Endothelial cell of umbilical vein (primary cell): Measurements from ENCODE around the gene FAM50B. TPM values are rescaled to one million over a fixed set of nuclear protein-coding genes. Genes with fewer than 3 reads are reported as not detected.

ENCODE experiments used
- BruUV-seq: library from RNA; stranded (reverse); fragments of 400-500 nt; replicated peaks from 2 replicates; lab custom pipeline; 2021; lab: Mats Ljungman, UMichigan
- CTCF ChIA-PET: fragments of 300-600, 350-600 bp; sonication (Branson Sonifier 250); formaldehyde crosslinking; loops from one replicate; lab custom pipeline; 2021; ENCODE audit warnings: antibody characterized with exemption, inconsistent platforms; lab: Charles Lee
- POLR2A ChIA-PET: fragments of 300-600, 350-600 bp; sonication (Branson Sonifier 250); formaldehyde crosslinking; loops from one replicate; lab custom pipeline; 2021; ENCODE audit warnings: antibody characterized with exemption, inconsistent platforms; lab: Charles Lee
- DNase-seq: peaks from one replicate; pipeline ENCODE4 v3.0.0-alpha.2; 2011; ENCODE audit warnings: low read depth, low spot score
- FAIRE-seq: peaks from 2 replicates; lab custom pipeline; 2011; peaks lifted over from hg19 to GRCh38; lab: Jason Lieb, UNC
- H2AFZ ChIP-seq: 2 replicates; pipeline ENCODE4 v1.6.0; 2012; ENCODE audit warnings: low read depth, low read length, control low read depth, inconsistent platforms
- H3K27ac ChIP-seq: 2 replicates; pipeline ENCODE4 v1.5.1; 2011; ENCODE audit warnings: low read depth, mild to moderate bottlenecking, control low read depth, low read length, moderate library complexity; ENCODE audit not compliant: insufficient read depth
- H3K27me3 ChIP-seq, 2 experiments: 2 replicates each; pipeline versions ENCODE4 v1.6.0 to v1.6.1; 2011; ENCODE audit warnings: low read length in 2 of 2, mixed read lengths in 1 of 2; ENCODE audit not compliant: control insufficient read depth in 2 of 2, insufficient read depth in 2 of 2
- H3K36me3 ChIP-seq, 2 experiments: 2 replicates in 1 of 2; 3 replicates in 1 of 2; pipeline ENCODE4 v1.5.1; 2011; ENCODE audit warnings: low read length in 2 of 2, mild to moderate bottlenecking in 1 of 2, moderate library complexity in 1 of 2; ENCODE audit not compliant: control insufficient read depth in 2 of 2, insufficient read depth in 2 of 2; ENCODE audit errors: extremely low read depth in 1 of 2
- H3K4me1 ChIP-seq: 3 replicates; pipeline ENCODE4 v1.5.1; 2011; ENCODE audit warnings: mild to moderate bottlenecking, low read length; ENCODE audit not compliant: control insufficient read depth, insufficient read depth; ENCODE audit errors: extremely low read depth
- H3K4me2 ChIP-seq: 2 replicates; pipeline ENCODE4 v1.6.1; 2011; ENCODE audit warnings: low read length, control low read depth, mixed read lengths; ENCODE audit not compliant: insufficient read depth
- H3K4me3 ChIP-seq, 3 experiments: fragments of 200-600 bp in 1 of 3; sonication (generic), shearing (Covaris generic) in 1 of 3; replicated peaks in 1 of 3; 2 replicates each; pipeline ENCODE4 v1.5.1; 2011 to 2016; ENCODE audit warnings: control low read depth in 3 of 3, low read length in 3 of 3, mild to moderate bottlenecking in 2 of 3, inconsistent platforms in 1 of 3, low read depth in 1 of 3, moderate library complexity in 1 of 3; ENCODE audit not compliant: insufficient read depth in 1 of 3
- H3K79me2 ChIP-seq: 2 replicates; pipeline ENCODE4 v1.6.0; 2012; ENCODE audit warnings: low read length, inconsistent platforms; ENCODE audit not compliant: control insufficient read depth, insufficient read depth
- H3K9ac ChIP-seq: replicated peaks from 2 replicates; pipeline ENCODE3; 2011; ENCODE audit warnings: low read length, control low read depth; ENCODE audit not compliant: insufficient read depth; ENCODE audit errors: extremely low read depth
- H3K9me1 ChIP-seq: replicated peaks from 3 replicates; pipeline ENCODE4 v1.6.0; 2011; ENCODE audit warnings: mild to moderate bottlenecking, low read length; ENCODE audit not compliant: control insufficient read depth, insufficient read depth; ENCODE audit errors: extremely low read depth
- H3K9me3 ChIP-seq: replicated peaks from 2 replicates; pipeline ENCODE4 v1.5.1; 2012; ENCODE audit warnings: low read length, inconsistent platforms; ENCODE audit not compliant: control insufficient read depth, insufficient read depth
- H4K20me1 ChIP-seq: replicated peaks from 2 replicates; pipeline ENCODE3; 2011; ENCODE audit warnings: mild to moderate bottlenecking, low read length; ENCODE audit not compliant: control insufficient read depth, insufficient read depth; ENCODE audit errors: extremely low read depth
- CTCF ChIP-seq, 2 donors: IDR thresholded peaks; 1 replicate in 1 of 2; 2 replicates in 1 of 2; pipeline ENCODE4 v1.5.1; 2011; ENCODE audit warnings: low read length in 2 of 2, mild to moderate bottlenecking in 2 of 2, moderate library complexity in 2 of 2, control low read depth in 1 of 2, inconsistent platforms in 1 of 2, low read depth in 1 of 2; ENCODE audit not compliant: insufficient read depth in 1 of 2; ENCODE audit errors: extremely low read depth in 1 of 2
- EZH2 ChIP-seq: IDR thresholded peaks from 2 replicates; pipeline ENCODE4 v1.6.1; 2012; ENCODE audit warnings: borderline replicate concordance, low read depth, mild to moderate bottlenecking, moderate library complexity, low read length, inconsistent platforms; ENCODE audit not compliant: severe bottlenecking
- FOS ChIP-seq: IDR thresholded peaks from 2 replicates; pipeline ENCODE4 v1.6.1; 2011; ENCODE audit warnings: mild to moderate bottlenecking, low read length, moderate library complexity, borderline replicate concordance; ENCODE audit not compliant: insufficient read depth
- GATA2 ChIP-seq: IDR thresholded peaks from 2 replicates; pipeline ENCODE4 v1.7.0; 2011; ENCODE audit warnings: low read depth, mild to moderate bottlenecking, moderate library complexity, mixed read lengths, low read length; ENCODE audit not compliant: insufficient read length, insufficient read depth
- JUN ChIP-seq: IDR thresholded peaks from 2 replicates; pipeline ENCODE4 v1.6.1; 2011; ENCODE audit warnings: borderline replicate concordance, low read depth; ENCODE audit not compliant: insufficient read length, insufficient read depth
- MYC ChIP-seq: IDR thresholded peaks from one replicate; pipeline ENCODE4 v1.6.1; 2011; ENCODE audit warnings: mild to moderate bottlenecking, low read depth, low read length
- POLR2A ChIP-seq: IDR thresholded peaks from 2 replicates; pipeline ENCODE4 v1.6.1; 2012; ENCODE audit warnings: low read depth, mild to moderate bottlenecking, control low read depth, low read length
- POLR2AphosphoS5 ChIP-seq: IDR thresholded peaks from 2 replicates; pipeline ENCODE4 v1.6.1; 2012; ENCODE audit warnings: low read depth, mild to moderate bottlenecking, control low read depth, low read length, moderate library complexity; ENCODE audit not compliant: insufficient read depth
- dilution Hi-C: fragments of 300-500 bp; cut with MboI; formaldehyde crosslinking; loops from one replicate; pipeline ENCODE4 v1.15.0; 2019; ENCODE audit warnings: low sequenced_read_pairs; ENCODE audit not compliant: extremely low pct_ligation_motif_present
- intact Hi-C: fragments of 100-400 bp; cut with micrococcal nuclease; formaldehyde crosslinking; loops from one replicate; pipeline ENCODE4 v1.10.0; 2022
- polyA plus RNA-seq, 4 experiments: library from polyadenylated mRNA; depleted of rRNA in 3 of 4; stranded (reverse) in 3 of 4; unstranded in 1 of 4; fragments of >200 nt; gene quantifications; 2 replicates each; pipeline versions ENCODE4 v1.2.1 to v1.2.3, GENCODE V29; 2011 to 2012; ENCODE audit warnings: missing spikeins in 1 of 4
- total RNA-seq: library from RNA; stranded (reverse); gene quantifications from 2 replicates; pipeline ENCODE4 v1.2.3, GENCODE V29; 2021
- TF ChIP-seq, protein P1 (sequence below): IDR thresholded peaks from 2 replicates; pipeline ENCODE4 v1.6.1; 2011; ENCODE audit not compliant: insufficient read depth, insufficient read length

FAM50B gene
- total and polyA plus RNA-seq, 2 donors (not counting 3 experiments of a cell fraction or from before 2014, with no cell fraction given) = 10.0 to 14.1 TPM

DNA sequence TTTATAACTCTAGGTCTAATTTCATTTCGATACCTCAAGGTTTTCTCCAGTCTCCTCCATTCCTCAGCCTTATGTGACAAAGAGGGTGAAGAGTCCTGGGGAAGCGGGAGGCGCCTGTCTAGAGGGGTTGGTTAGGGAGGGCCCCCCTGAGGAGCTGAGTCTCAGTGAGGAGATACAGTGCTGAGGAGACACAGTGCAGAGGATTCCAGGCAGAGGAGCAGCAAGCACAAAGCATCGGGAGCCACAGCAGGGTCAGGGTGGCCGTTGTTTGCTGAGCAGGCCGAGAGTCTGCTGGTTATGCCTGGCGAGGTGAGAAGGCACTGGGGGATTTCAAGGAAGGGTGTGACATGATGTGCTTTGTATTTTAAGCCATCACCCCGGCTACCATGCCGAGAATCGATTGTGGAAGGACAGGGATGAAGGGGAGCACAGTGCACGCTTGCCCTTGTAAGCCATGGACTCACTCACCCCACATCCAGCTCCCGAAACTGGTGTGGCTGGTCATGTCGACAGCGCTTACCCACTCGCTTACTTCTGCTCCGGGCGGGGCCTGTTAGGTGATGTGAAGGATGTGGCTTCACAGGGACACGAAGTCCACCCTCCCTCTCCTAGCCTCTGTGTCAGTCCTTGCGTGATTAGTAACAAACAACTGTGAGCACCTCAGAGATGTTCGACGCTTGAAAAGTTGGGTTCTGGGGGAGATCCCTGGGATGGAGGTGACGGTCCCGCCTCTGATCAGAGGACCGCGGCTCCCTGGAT lies 30.2 kb downstream of the FAM50B start:
- ChIA-PET POLR2A (no interaction called here), CTCF (no interaction called here)
- no peaks in the 10 kb centered on the region for H3K9me3 ChIP-seq
- intact Hi-C loops (no loop called here), dilution Hi-C loops (no loop called here)
- H3K4me3 ChIP-seq = no peak overlapping the region
- H3K79me2 ChIP-seq = no peaks in the 10 kb centered on the region
- no peak overlapping the region for H3K27ac ChIP-seq
- no peak overlapping the region for H3K4me2 ChIP-seq
- H2AFZ ChIP-seq = no peak overlapping the region
- H4K20me1 ChIP-seq = no peaks in the 10 kb centered on the region
- BruUV-seq = no TSS peak
- H3K4me1 ChIP-seq = peaks cover 20% of the 10 kb centered on the region
- TF ChIP-seq GATA2 (no peak), CTCF (IDR thresholded peaks at IDR 0.05; ENCODE audit: extremely low read depth in 1 of 2, insufficient read depth in 1 of 2, low read depth in 1 of 2, low read length in 2 of 2) (no peak), EZH2 (no peak), POLR2A (no peak), POLR2AphosphoS5 (no peak), MYC (no peak), JUN (no peak), FOS (no peak)
- TF ChIP-seq, protein P1, sequence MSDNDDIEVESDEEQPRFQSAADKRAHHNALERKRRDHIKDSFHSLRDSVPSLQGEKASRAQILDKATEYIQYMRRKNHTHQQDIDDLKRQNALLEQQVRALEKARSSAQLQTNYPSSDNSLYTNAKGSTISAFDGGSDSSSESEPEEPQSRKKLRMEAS = no peak
- no peaks in the 10 kb centered on the region for H3K27me3 ChIP-seq
- FAIRE-seq (no peak), DNase-seq (no peak)
- H3K9me1 ChIP-seq = no peaks in the 10 kb centered on the region
- no peak overlapping the region for H3K9ac ChIP-seq
- H3K36me3 ChIP-seq = no peaks in the 10 kb centered on the region
